ENCODE data around the gene FAM118A. TPM values are rescaled to one million over a fixed set of nuclear protein-coding genes. Genes with fewer than 3 reads are reported as not detected.

Gene FAM118A
- total RNA-seq, 1 donor from 2014 or later: 18.3 TPM

DNA sequence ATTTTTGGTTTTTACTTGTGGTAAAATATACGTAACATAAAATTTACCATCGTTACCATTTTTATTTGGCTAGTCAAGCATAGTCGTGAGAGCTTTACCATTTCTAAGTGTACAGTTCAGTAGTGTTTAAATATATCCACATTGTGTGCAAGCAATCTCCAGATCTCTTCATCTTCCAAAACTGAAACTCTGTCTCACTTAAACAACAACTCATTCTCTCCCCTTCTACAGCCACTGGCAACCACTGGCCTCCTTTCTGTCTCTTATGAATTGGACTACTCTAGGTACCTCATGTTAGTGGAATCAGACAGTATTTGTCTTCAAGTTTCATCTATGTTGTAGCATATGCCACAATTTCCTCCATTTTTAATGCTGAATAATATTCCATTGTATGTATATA lies 66.3 kb downstream of the FAM118A start:
- no peaks in the 10 kb centered on the region for H4K20me1 ChIP-seq (ENCODE audit: insufficient read depth, low read length)
- no peaks in the 10 kb centered on the region for H3K9me3 ChIP-seq (ENCODE audit: insufficient read depth, low read depth, low read length)
- H3K27ac ChIP-seq (ENCODE audit: low read depth, low read length): no peak overlapping the region
- H2AFZ ChIP-seq (ENCODE audit: low read depth, low read length): no peak overlapping the region
- H3K4me1 ChIP-seq (ENCODE audit: insufficient read depth, low read length): no peaks in the 10 kb centered on the region
- no peak overlapping the region for H3K4me2 ChIP-seq (ENCODE audit: low read length)
- H3K9me3 Mint-ChIP-seq (ENCODE audit: unreplicated experiment): no peaks in the 10 kb centered on the region
- peaks cover 3% of the 10 kb centered on the region for H3K27me3 ChIP-seq (ENCODE audit: insufficient read depth, low read length)
- TF ChIP-seq, protein P1, sequence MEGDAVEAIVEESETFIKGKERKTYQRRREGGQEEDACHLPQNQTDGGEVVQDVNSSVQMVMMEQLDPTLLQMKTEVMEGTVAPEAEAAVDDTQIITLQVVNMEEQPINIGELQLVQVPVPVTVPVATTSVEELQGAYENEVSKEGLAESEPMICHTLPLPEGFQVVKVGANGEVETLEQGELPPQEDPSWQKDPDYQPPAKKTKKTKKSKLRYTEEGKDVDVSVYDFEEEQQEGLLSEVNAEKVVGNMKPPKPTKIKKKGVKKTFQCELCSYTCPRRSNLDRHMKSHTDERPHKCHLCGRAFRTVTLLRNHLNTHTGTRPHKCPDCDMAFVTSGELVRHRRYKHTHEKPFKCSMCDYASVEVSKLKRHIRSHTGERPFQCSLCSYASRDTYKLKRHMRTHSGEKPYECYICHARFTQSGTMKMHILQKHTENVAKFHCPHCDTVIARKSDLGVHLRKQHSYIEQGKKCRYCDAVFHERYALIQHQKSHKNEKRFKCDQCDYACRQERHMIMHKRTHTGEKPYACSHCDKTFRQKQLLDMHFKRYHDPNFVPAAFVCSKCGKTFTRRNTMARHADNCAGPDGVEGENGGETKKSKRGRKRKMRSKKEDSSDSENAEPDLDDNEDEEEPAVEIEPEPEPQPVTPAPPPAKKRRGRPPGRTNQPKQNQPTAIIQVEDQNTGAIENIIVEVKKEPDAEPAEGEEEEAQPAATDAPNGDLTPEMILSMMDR (IDR thresholded peaks at IDR 0.05; ENCODE audit: insufficient read depth, low read depth, low read length): no peak
- no peak for TF ChIP-seq EZH2 (IDR thresholded peaks at IDR 0.05; ENCODE audit: insufficient read depth, low read length)
- no peaks in the 10 kb centered on the region for H3K4me1 Mint-ChIP-seq (ENCODE audit: low read depth, unreplicated experiment)
- H3K4me3 Mint-ChIP-seq (ENCODE audit: unreplicated experiment): no peak overlapping the region
- no peaks in the 10 kb centered on the region for H3K36me3 Mint-ChIP-seq (ENCODE audit: low read depth, unreplicated experiment)
- no peak overlapping the region for H3K9ac ChIP-seq (ENCODE audit: low read length)
- no peak for FAIRE-seq
- H3K4me3 ChIP-seq (ENCODE audit: insufficient read depth, low read depth, low read length): no peak overlapping the region
- no peak for DNase-seq (ENCODE audit: low read depth)
- no peaks in the 10 kb centered on the region for H3K36me3 ChIP-seq (ENCODE audit: insufficient read depth, low read length)
- no peaks in the 10 kb centered on the region for H3K27me3 Mint-ChIP-seq (ENCODE audit: low read depth, unreplicated experiment)
- no peak overlapping the region for H3K27ac Mint-ChIP-seq (ENCODE audit: unreplicated experiment)
- H3K79me2 ChIP-seq (ENCODE audit: insufficient read depth, low read length): no peaks in the 10 kb centered on the region

DNA sequence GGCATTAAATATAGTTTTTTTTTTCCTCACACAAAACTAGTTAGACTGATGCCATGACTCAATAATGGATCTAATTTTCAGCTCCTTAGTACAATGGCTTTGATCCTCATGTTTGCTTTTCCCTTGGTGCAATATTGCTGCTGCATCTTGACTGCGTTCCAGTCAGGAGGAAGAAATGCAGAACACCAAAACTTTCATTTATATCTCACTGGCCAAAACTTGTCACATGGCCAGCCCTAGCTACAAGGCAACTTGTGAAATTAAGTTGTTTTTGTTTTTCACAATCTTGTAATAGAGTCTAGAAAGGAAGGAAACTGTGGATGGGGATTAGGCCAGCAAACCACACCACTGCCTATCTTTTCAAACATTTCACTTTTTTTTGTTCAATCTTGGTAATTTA lies 67.0 kb downstream of the FAM118A start:
- no peak for DNase-seq (ENCODE audit: low read depth)
- no peaks in the 10 kb centered on the region for H4K20me1 ChIP-seq (ENCODE audit: insufficient read depth, low read length)
- no peaks in the 10 kb centered on the region for H3K9me3 ChIP-seq (ENCODE audit: insufficient read depth, low read depth, low read length)
- no peak overlapping the region for H3K4me3 ChIP-seq (ENCODE audit: insufficient read depth, low read depth, low read length)
- no peak overlapping the region for H3K27ac ChIP-seq (ENCODE audit: low read depth, low read length)
- TF ChIP-seq EZH2 (IDR thresholded peaks at IDR 0.05; ENCODE audit: insufficient read depth, low read length): no peak
- TF ChIP-seq, protein P1 (IDR thresholded peaks at IDR 0.05; ENCODE audit: insufficient read depth, low read depth, low read length): no peak
- FAIRE-seq: no peak
- no peak overlapping the region for H3K9ac ChIP-seq (ENCODE audit: low read length)
- no peaks in the 10 kb centered on the region for H3K79me2 ChIP-seq (ENCODE audit: insufficient read depth, low read length)
- Mint-ChIP-seq H3K4me1 (ENCODE audit: low read depth, unreplicated experiment) (no peaks in the 10 kb centered on the region), H3K27me3 (ENCODE audit: low read depth, unreplicated experiment) (no peaks in the 10 kb centered on the region), H3K9me3 (ENCODE audit: unreplicated experiment) (no peaks in the 10 kb centered on the region), H3K4me3 (ENCODE audit: unreplicated experiment) (no peak overlapping the region), H3K36me3 (ENCODE audit: low read depth, unreplicated experiment) (no peaks in the 10 kb centered on the region), H3K27ac (ENCODE audit: unreplicated experiment) (no peak overlapping the region)
- H3K4me2 ChIP-seq (ENCODE audit: low read length): no peak overlapping the region
- H3K36me3 ChIP-seq (ENCODE audit: insufficient read depth, low read length): no peaks in the 10 kb centered on the region
- H3K27me3 ChIP-seq (ENCODE audit: insufficient read depth, low read length): no peaks in the 10 kb centered on the region
- H3K4me1 ChIP-seq (ENCODE audit: insufficient read depth, low read length): no peaks in the 10 kb centered on the region
- no peak overlapping the region for H2AFZ ChIP-seq (ENCODE audit: low read depth, low read length)

DNA sequence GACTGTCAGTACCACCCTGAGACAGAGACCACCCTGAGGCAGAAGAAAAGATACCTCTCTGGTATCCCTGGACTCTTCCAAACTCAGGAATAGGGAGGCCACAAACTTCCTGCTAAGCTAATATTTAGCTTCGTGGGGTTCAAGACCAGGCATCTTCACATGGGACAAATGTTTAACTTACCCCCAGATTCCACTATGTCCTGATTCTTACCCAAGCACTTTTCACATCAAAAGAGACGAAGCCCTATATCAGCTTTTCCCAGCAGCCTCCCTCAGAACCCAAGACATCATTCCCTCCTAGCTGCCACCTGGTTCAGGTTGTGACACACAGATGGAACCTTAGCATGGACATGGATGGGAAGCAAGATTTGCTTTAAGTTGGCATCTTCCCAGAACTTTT lies 71.6 kb downstream of the FAM118A start:
- Mint-ChIP-seq H3K4me3 (ENCODE audit: unreplicated experiment) (no peak overlapping the region), H3K9me3 (ENCODE audit: unreplicated experiment) (no peaks in the 10 kb centered on the region), H3K27me3 (ENCODE audit: low read depth, unreplicated experiment) (peaks cover 2% of the 10 kb centered on the region), H3K4me1 (ENCODE audit: low read depth, unreplicated experiment) (no peaks in the 10 kb centered on the region), H3K36me3 (ENCODE audit: low read depth, unreplicated experiment) (no peaks in the 10 kb centered on the region), H3K27ac (ENCODE audit: unreplicated experiment) (no peak overlapping the region)
- Histone ChIP-seq H4K20me1 (ENCODE audit: insufficient read depth, low read length) (no peaks in the 10 kb centered on the region), H2AFZ (ENCODE audit: low read depth, low read length) (no peak overlapping the region), H3K36me3 (ENCODE audit: insufficient read depth, low read length) (no peaks in the 10 kb centered on the region), H3K27ac (ENCODE audit: low read depth, low read length) (no peak overlapping the region), H3K4me1 (ENCODE audit: insufficient read depth, low read length) (no peaks in the 10 kb centered on the region), H3K9me3 (ENCODE audit: insufficient read depth, low read depth, low read length) (no peaks in the 10 kb centered on the region), H3K27me3 (ENCODE audit: insufficient read depth, low read length) (no peaks in the 10 kb centered on the region), H3K9ac (ENCODE audit: low read length) (no peak overlapping the region), H3K79me2 (ENCODE audit: insufficient read depth, low read length) (no peaks in the 10 kb centered on the region), H3K4me3 (ENCODE audit: insufficient read depth, low read depth, low read length) (no peak overlapping the region), H3K4me2 (ENCODE audit: low read length) (no peak overlapping the region)
- no peak for TF ChIP-seq EZH2 (IDR thresholded peaks at IDR 0.05; ENCODE audit: insufficient read depth, low read length)
- TF ChIP-seq, protein P1 (IDR thresholded peaks at IDR 0.05; ENCODE audit: insufficient read depth, low read depth, low read length): no peak
- DNase-seq (ENCODE audit: low read depth): no peak
- FAIRE-seq: no peak

Data from astrocyte (in vitro differentiated cells and primary cell).